ENCODE results near the gene NXPH3. TPM values are rescaled to one million over a fixed set of nuclear protein-coding genes. Genes with fewer than 3 reads are reported as not detected.

NXPH3 gene
- polyA plus RNA-seq, 1 of the 3 experiments (the other 2 are of a cell fraction), result 0.30 TPM

GRCh38 chr17:49621420-49621819, 45.7 kb downstream of the NXPH3 start (continued):
- TF ChIP-seq RAD21 (IDR thresholded peaks at IDR 0.05; ENCODE audit: low read length), result no peak
- TF ChIP-seq RXRA (IDR thresholded peaks at IDR 0.05; ENCODE audit: borderline replicate concordance, low read depth), result no peak
- TF ChIP-seq YY1 (IDR thresholded peaks at IDR 0.05; ENCODE audit: low read depth), result no peak
- no peak for TF ChIP-seq USF1 (IDR thresholded peaks at IDR 0.05; ENCODE audit: borderline replicate concordance, low read depth)
- no peak for TF ChIP-seq SMC3 (IDR thresholded peaks at IDR 0.05; ENCODE audit: low read depth, low read length)

- no peaks in the 10 kb centered on the region for H3K9me3 ChIP-seq
- H3K27me3 ChIP-seq (ENCODE audit: insufficient read depth), result no peaks in the 10 kb centered on the region
- H4K20me1 ChIP-seq (ENCODE audit: insufficient read depth), result peaks cover 4% of the 10 kb centered on the region; the same call in 1 of the 2 replicates
- no peak for DNase-seq
- WGBS (ENCODE audit: low lambda C conversion rate), result 88% methylated on average over 2 of the region's 2 CpGs
- H3K4me2 ChIP-seq, result no peak overlapping the region
- TF ChIP-seq REST (IDR thresholded peaks at IDR 0.05; ENCODE audit: low read depth, low read length) (0 out of 2 replicates have a peak, but pooled peaks have one; percentile 25), GATA2 (CRISPR knock-in tag; IDR thresholded peaks at IDR 0.05) (no peak), RFX5 (IDR thresholded peaks at IDR 0.05; ENCODE audit: low read length) (no peak)
- H3K9me2 ChIP-seq, result no peaks in the 10 kb centered on the region
- ChIA-PET POLR2A (interaction anchor here (0.6 kb wide), 1 partner anchor 1004 kb away, joined by 3 read pairs; no protein-coding TSS in a partner anchor), CTCF (interaction anchor here (0.6 to 1.4 kb wide), 7 partner anchors 8 to 74 kb away, joined by 3 to 5 read pairs (median 3); no protein-coding TSS in a partner anchor)
- H3K4me3 ChIP-seq (ENCODE audit: low read depth in 2 of 2, low read length in 1 of 2), result no peak overlapping the region
- no peak overlapping the region for H3K27ac ChIP-seq (ENCODE audit: low read depth in 2 of 2, low read length in 1 of 2)
- no peak overlapping the region for H3K9ac ChIP-seq
- H3F3A ChIP-seq (replicated peaks; ENCODE audit: insufficient read depth), result peaks cover 5% of the 10 kb centered on the region
- H3K79me2 ChIP-seq (ENCODE audit: insufficient read depth), result peaks cover 40% of the 10 kb centered on the region
- H2AFZ ChIP-seq (ENCODE audit: low read depth), result no peak overlapping the region
- H3K4me1 ChIP-seq (ENCODE audit: control insufficient read depth in 1 of 2, insufficient read depth in 2 of 2, low read depth in 1 of 2, low read length in 1 of 2), result no peaks in the 10 kb centered on the region
- peaks cover 45 to 54% of the 10 kb centered on the region in 2 experiments for H3K36me3 ChIP-seq (replicated peaks in 1 of 2; ENCODE audit: control insufficient read depth in 1 of 2, insufficient read depth in 2 of 2, low read length in 1 of 2)
Observed at GRCh38 chr17:49621946-49622529, 46.4 kb downstream of the NXPH3 start.

- Histone ChIP-seq H4K20me1 (ENCODE audit: insufficient read depth) (peaks cover 10% of the 10 kb centered on the region; the same call in 1 of the 2 replicates), H3K36me3 (replicated peaks in 1 of 2; ENCODE audit: control insufficient read depth in 1 of 2, insufficient read depth in 2 of 2, low read length in 1 of 2) (peaks cover 24 to 35% of the 10 kb centered on the region in 2 experiments), H3K4me2 (no peak overlapping the region), H2AFZ (ENCODE audit: low read depth) (no peak overlapping the region), H3K9me2 (no peaks in the 10 kb centered on the region), H3K9ac (no peak overlapping the region), H3K79me2 (ENCODE audit: insufficient read depth) (peaks cover 67% of the 10 kb centered on the region), H3K9me3 (no peaks in the 10 kb centered on the region), H3K4me1 (ENCODE audit: control insufficient read depth in 1 of 2, insufficient read depth in 2 of 2, low read depth in 1 of 2, low read length in 1 of 2) (peaks cover 4 to 12% of the 10 kb centered on the region in 2 experiments; a peak in 2 of 4 replicates), H3K4me3 (ENCODE audit: low read depth in 2 of 2, low read length in 1 of 2) (no peak overlapping the region), H3F3A (replicated peaks; ENCODE audit: insufficient read depth) (peaks cover 5% of the 10 kb centered on the region), H3K27me3 (ENCODE audit: insufficient read depth) (no peaks in the 10 kb centered on the region), H3K27ac (ENCODE audit: low read depth in 2 of 2, low read length in 1 of 2) (no peak overlapping the region)
- WGBS (ENCODE audit: low lambda C conversion rate), result 88% methylated on average over 3 of the region's 3 CpGs
- POLR2A ChIA-PET, result no interaction called here
- TF ChIP-seq NRF1 (IDR thresholded peaks at IDR 0.05; ENCODE audit: low read depth, low read length) (no peak), FOSL2 (IDR thresholded peaks at IDR 0.05; ENCODE audit: borderline replicate concordance, low read depth) (peak; percentile 14; the same call in 1 of the 2 replicates)
- no peak for DNase-seq
- CTCF ChIA-PET, result interaction anchor here (0.8 to 1.3 kb wide), 3 partner anchors 21 to 55 kb away, joined by 3 to 5 read pairs (median 3); no protein-coding TSS in a partner anchor
Observed at GRCh38 chr17:49624896-49625295, 49.2 kb downstream of the NXPH3 start.

Measured in SK-N-SH (cell line).